GM18526 (cell line): ENCODE measurements around the gene TMEM44.

Experiments used
- POLR2A ChIP-seq: IDR thresholded peaks from 3 replicates; pipeline ENCODE4 v1.6.1; 2011; ENCODE audit not compliant: insufficient read length; ENCODE audit errors: extremely low read depth

The TMEM44 gene

GRCh38 chr3:194661374-194661773 lies 28.2 kb upstream of the TMEM44 start:
- TF ChIP-seq POLR2A = no peak

GRCh38 chr3:194659778-194660177 lies 26.6 kb upstream of the TMEM44 start:
- no peak for TF ChIP-seq POLR2A

- TF ChIP-seq POLR2A = no peak
Measured at GRCh38 chr3:194658477-194659242, 25.4 kb upstream of the TMEM44 start.

GRCh38 chr3:194657439-194657838 lies 24.2 kb upstream of the TMEM44 start:
- TF ChIP-seq POLR2A = no peak

- no peak for TF ChIP-seq POLR2A
Measured at GRCh38 chr3:194654443-194654842, 21.2 kb upstream of the TMEM44 start.

GRCh38 chr3:194647747-194648146 lies 14.5 kb upstream of the TMEM44 start:
- no peak for TF ChIP-seq POLR2A

- TF ChIP-seq POLR2A = no peak
Measured at GRCh38 chr3:194642769-194643168, 9.6 kb upstream of the TMEM44 start.

GRCh38 chr3:194640829-194641228 lies 7.6 kb upstream of the TMEM44 start:
- no peak for TF ChIP-seq POLR2A

GRCh38 chr3:194638991-194639605 lies 5.9 kb upstream of the TMEM44 start:
- no peak for TF ChIP-seq POLR2A

GRCh38 chr3:194637541-194638400 lies 4.6 kb upstream of the TMEM44 start:
- no peak for TF ChIP-seq POLR2A

GRCh38 chr3:194637066-194637465 lies 3.8 kb upstream of the TMEM44 start:
- no peak for TF ChIP-seq POLR2A

GRCh38 chr3:194632809-194633348 lies 340 bp downstream of the TMEM44 start:
- TF ChIP-seq POLR2A = no peak

- TF ChIP-seq POLR2A = no peak
Measured at GRCh38 chr3:194632226-194632808, 902 bp downstream of the TMEM44 start.

GRCh38 chr3:194631696-194632095 lies 1.5 kb downstream of the TMEM44 start:
- TF ChIP-seq POLR2A = no peak

- no peak for TF ChIP-seq POLR2A
Measured at GRCh38 chr3:194624956-194625355, 8.3 kb downstream of the TMEM44 start.
